NB4 (cell line): ENCODE measurements around the gene CDC14B.

Source experiments
- DNase-seq: peaks from one replicate; pipeline ENCODE4 v3.0.0; 2010; ENCODE audit warnings: low read depth
- H3K4me3 ChIP-seq: one replicate; pipeline ENCODE4 v1.5.1; 2011; ENCODE audit warnings: mild to moderate bottlenecking, low read depth, low read length, moderate library complexity
- MYC ChIP-seq: IDR thresholded peaks from 2 replicates; pipeline ENCODE4 v1.6.1; 2011; ENCODE audit warnings: low read depth, low read length
- POLR2A ChIP-seq: IDR thresholded peaks from 2 replicates; pipeline ENCODE4 v1.6.1; 2011; ENCODE audit warnings: mild to moderate bottlenecking; ENCODE audit not compliant: insufficient read length; ENCODE audit errors: extremely low read depth
- TF ChIP-seq, protein P1 (sequence below): IDR thresholded peaks from 2 replicates; pipeline ENCODE4 v1.6.1; 2011; ENCODE audit warnings: low read depth, low read length
- TF ChIP-seq, protein P2 (sequence below): IDR thresholded peaks from one replicate; pipeline ENCODE4 v1.5.1; 2012; ENCODE audit warnings: low read depth, low read length

CDC14B gene

DNA sequence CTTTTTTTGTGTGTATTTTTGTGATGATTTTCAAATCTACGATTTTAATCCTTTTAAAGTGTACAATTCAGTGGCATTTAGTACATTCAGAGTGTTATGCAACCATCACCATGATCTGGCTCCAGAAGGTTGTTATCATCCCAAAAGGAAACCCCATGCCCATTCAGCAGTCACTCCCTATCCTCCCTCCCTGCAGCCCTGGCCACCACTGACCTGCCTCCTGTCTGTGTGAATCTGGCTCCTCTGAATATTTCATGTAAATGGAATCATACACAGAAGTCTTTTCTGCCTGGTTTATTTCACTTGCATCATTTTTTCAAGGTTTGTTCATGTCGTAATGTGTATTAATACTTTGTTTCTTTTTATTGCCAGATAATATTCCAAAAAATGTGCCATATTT, 137.2 kb downstream of the CDC14B start:
- no peak for DNase-seq
- TF ChIP-seq POLR2A (no peak), MYC (no peak)
- TF ChIP-seq, protein P1, sequence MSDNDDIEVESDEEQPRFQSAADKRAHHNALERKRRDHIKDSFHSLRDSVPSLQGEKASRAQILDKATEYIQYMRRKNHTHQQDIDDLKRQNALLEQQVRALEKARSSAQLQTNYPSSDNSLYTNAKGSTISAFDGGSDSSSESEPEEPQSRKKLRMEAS = no peak
- TF ChIP-seq, protein P2, sequence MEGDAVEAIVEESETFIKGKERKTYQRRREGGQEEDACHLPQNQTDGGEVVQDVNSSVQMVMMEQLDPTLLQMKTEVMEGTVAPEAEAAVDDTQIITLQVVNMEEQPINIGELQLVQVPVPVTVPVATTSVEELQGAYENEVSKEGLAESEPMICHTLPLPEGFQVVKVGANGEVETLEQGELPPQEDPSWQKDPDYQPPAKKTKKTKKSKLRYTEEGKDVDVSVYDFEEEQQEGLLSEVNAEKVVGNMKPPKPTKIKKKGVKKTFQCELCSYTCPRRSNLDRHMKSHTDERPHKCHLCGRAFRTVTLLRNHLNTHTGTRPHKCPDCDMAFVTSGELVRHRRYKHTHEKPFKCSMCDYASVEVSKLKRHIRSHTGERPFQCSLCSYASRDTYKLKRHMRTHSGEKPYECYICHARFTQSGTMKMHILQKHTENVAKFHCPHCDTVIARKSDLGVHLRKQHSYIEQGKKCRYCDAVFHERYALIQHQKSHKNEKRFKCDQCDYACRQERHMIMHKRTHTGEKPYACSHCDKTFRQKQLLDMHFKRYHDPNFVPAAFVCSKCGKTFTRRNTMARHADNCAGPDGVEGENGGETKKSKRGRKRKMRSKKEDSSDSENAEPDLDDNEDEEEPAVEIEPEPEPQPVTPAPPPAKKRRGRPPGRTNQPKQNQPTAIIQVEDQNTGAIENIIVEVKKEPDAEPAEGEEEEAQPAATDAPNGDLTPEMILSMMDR = no peak
- no peak overlapping the region for H3K4me3 ChIP-seq

DNA sequence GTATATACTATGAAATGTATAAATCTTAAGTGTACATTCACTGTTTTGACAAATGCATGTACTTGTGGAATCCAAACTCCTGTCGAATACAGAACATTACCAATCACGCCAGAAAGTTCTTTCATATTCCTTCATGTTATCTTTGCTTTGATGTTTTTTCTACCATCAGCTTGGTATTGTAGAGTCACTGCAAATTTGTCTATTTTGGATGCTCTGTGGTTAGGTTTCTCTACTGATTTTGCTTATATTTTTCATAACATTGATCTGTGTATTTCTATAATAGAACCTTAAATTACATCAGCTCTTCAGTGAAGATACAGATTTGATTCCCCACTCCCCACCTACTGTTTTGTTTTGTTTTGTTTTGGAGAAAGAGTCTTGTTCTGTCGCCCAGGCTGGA, 138.9 kb downstream of the CDC14B start:
- H3K4me3 ChIP-seq = no peak overlapping the region
- TF ChIP-seq POLR2A (no peak), MYC (no peak)
- TF ChIP-seq, protein P1 = no peak
- TF ChIP-seq, protein P2 = no peak
- DNase-seq = no peak

DNA sequence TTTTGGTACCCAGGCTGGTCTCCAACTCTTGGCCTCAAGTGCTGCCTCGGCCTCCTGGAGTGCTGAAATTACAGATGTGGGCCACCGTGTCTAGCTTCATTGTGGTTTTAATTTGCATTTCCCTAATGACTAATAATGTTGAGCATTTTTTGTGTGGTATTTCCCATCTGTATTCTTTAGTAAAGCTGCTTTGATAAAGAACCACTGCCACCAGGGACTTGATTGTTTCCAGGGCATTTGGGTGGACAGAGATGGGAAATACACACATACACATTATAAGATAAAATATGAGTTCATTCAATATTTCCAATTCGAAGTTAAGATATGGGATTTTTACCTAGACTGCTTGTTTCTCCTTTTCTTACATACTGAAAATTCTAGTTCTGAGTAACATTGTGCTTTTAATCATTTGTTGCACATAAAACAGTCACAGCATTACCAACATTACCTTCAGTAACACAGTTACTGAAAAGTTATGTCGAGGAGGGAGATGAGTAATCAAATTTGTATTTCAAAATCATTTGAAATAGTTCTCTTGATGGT, 140.7 kb downstream of the CDC14B start:
- H3K4me3 ChIP-seq = no peak overlapping the region
- no peak for DNase-seq
- TF ChIP-seq, protein P2 = no peak

DNA sequence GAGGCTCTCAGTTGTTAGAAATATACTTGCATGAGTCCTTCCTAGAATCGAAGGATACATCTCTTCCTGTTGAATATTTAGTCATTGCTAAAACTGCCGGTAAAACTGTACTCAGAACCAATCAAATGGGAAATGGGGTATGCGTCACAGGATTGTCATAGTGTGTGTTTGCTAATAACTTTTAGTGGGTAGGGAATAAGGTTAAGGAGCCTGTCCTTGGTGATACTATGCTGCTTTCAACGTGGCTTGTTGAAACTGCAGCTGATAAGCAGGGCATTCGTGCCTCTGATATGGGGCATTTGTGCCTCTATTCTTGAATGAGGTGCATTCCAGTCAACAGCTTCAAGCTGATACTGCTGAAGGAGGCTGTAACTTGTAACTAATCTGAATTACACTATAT, 143.1 kb downstream of the CDC14B start:
- DNase-seq = no peak
- TF ChIP-seq, protein P1 = no peak
- TF ChIP-seq MYC = no peak
- TF ChIP-seq, protein P2 = no peak
- TF ChIP-seq POLR2A = no peak
- H3K4me3 ChIP-seq = no peak overlapping the region

DNA sequence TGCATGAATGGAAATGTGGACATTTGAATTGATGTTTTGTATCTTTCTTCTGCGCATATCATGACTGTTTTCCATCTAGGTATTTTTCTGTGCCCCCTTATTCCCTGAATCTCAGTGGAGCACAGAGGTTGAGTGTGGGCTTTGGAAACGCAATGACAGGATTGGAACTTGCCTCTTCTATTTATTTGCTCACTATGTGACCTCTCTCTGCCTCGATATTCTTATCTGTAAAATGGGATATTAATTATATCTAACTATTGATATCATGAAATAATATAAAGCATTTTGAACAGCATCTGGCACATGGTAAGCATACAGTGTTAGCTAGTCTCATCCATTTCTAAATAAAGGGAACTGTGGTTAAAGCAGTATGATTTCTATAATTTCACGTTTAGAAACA, 143.6 kb downstream of the CDC14B start:
- H3K4me3 ChIP-seq = no peak overlapping the region
- no peak for DNase-seq
- TF ChIP-seq, protein P1 = no peak
- TF ChIP-seq MYC (no peak), POLR2A (no peak)
- TF ChIP-seq, protein P2 = no peak

DNA sequence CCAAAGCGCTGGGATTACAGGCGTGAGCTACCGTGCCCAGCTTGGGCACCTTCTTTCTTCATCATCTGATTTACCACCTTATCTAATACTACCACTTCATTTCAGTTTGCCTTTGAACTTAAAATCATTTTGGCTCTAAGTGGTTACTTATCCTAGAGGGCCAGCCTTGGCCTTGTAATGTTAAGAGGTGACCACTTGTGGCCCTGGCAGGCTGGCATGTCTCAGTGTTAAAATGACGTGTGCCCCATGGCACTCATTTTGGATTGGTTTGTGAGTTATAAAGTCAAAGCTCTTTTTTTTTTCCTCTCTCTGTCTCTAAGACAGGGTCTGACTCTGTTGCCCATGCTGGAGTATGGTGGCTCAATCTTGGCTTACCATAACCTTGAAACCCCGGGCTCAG, 151.9 kb downstream of the CDC14B start:
- TF ChIP-seq POLR2A = no peak
- TF ChIP-seq, protein P2 = no peak
- no peak for TF ChIP-seq MYC
- TF ChIP-seq, protein P1 = no peak

More for the DNA sequence above, 151.9 kb downstream of the CDC14B start:
- H3K4me3 ChIP-seq = no peak overlapping the region
- DNase-seq = no peak
